Measurements from ENCODE around the gene GSG1L.

Gene GSG1L

GRCh38 chr16:27868180-27868579 lies 195.3 kb downstream of the GSG1L start:
- TF ChIP-seq CTCF (IDR thresholded peaks at IDR 0.05; ENCODE audit: insufficient read depth, low read depth, low read length, missing control alignments), result no peak
- no peak for DNase-seq (ENCODE audit: low read depth)
- no peak overlapping the region for H3K4me3 ChIP-seq (ENCODE audit: low read depth, low read length)

- no peak overlapping the region for H3K4me3 ChIP-seq (ENCODE audit: low read depth, low read length)
- peak; percentile 54 for TF ChIP-seq CTCF (IDR thresholded peaks at IDR 0.05; ENCODE audit: insufficient read depth, low read depth, low read length, missing control alignments)
- DNase-seq (ENCODE audit: low read depth), result peak; percentile 83
Measured at GRCh38 chr16:27867122-27868110, 196.1 kb downstream of the GSG1L start.

- DNase-seq (ENCODE audit: low read depth), result no peak
- TF ChIP-seq CTCF (IDR thresholded peaks at IDR 0.05; ENCODE audit: insufficient read depth, low read depth, low read length, missing control alignments), result no peak
- no peak overlapping the region for H3K4me3 ChIP-seq (ENCODE audit: low read depth, low read length)
Measured at GRCh38 chr16:27863377-27863776, 200.1 kb downstream of the GSG1L start.

DNA sequence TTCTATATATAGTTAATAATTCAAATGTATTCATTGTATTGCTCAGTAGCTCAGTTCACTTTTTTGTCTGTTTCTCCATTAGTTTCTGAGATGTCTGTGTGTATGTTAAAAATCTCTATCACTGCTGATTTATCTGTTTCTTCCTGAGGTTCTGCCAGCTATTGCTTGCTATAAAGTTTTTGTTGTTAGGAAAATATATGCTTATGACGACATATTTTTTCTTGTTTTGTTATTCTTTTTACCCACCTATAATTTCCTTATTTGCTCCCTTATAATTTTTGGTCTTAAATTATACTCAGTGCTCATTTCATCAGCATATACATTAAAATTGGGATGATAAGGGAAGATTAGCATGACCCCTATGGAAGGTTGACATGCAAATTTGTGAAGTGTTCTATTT lies 200.6 kb downstream of the GSG1L start:
- DNase-seq (ENCODE audit: low read depth), result no peak
- TF ChIP-seq CTCF (IDR thresholded peaks at IDR 0.05; ENCODE audit: insufficient read depth, low read depth, low read length, missing control alignments), result no peak

DNA sequence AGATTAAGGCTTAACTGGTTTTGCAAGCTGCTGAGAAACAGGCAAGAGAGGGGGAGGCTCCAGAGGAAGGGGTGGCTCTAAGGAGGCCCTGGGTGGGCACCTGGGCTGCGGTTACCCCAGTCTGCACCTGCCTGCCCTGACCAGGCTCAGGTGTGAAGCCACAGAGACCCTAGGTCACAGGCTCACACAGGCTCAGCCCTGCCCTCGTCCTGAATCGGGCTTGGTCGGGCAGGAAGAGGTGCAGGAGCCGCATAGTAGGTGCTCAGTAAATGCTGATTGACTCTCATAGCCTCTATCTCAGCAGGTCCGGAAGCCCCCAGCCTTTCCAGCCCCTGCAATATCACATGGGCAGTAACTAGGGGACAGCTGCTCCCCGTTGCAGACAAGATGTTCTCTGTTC lies 203.4 kb downstream of the GSG1L start:
- TF ChIP-seq CTCF (IDR thresholded peaks at IDR 0.05; ENCODE audit: insufficient read depth, low read depth, low read length, missing control alignments), result no peak

More for the DNA sequence above, 200.6 kb downstream of the GSG1L start:
- H3K4me3 ChIP-seq (ENCODE audit: low read depth, low read length), result no peak overlapping the region

GRCh38 chr16:27859020-27859419 lies 204.5 kb downstream of the GSG1L start:
- no peak overlapping the region for H3K4me3 ChIP-seq (ENCODE audit: low read depth, low read length)
- peak; percentile 28 for TF ChIP-seq CTCF (IDR thresholded peaks at IDR 0.05; ENCODE audit: insufficient read depth, low read depth, low read length, missing control alignments)
- DNase-seq (ENCODE audit: low read depth), result no peak

More for the DNA sequence above, 203.4 kb downstream of the GSG1L start:
- no peak for DNase-seq (ENCODE audit: low read depth)
- no peak overlapping the region for H3K4me3 ChIP-seq (ENCODE audit: low read depth, low read length)

All from GM12865 (cell line).